H1 (cell line): Measurements from ENCODE around the gene BEAN1. TPM values are rescaled to one million over a fixed set of nuclear protein-coding genes. Genes with fewer than 3 reads are reported as not detected.

Experiments
- CTCF ChIA-PET: fragments of 300-600 bp; sonication (Branson Sonifier 250); formaldehyde crosslinking; loops from one replicate; lab custom pipeline; 2021; ENCODE audit not compliant: partially characterized antibody; lab: Charles Lee
- POLR2A ChIA-PET: fragments of 300-600 bp; sonication (Branson Sonifier 250); formaldehyde crosslinking; loops from one replicate; lab custom pipeline; 2021; ENCODE audit warnings: inconsistent platforms; ENCODE audit not compliant: partially characterized antibody; lab: Charles Lee
- DNase-seq, 2 experiments: peaks; one replicate each; pipeline versions ENCODE4 v3.0.0 to v3.0.0-alpha.2; 2010 to 2022; ENCODE audit warnings: low spot score in 2 of 2, low read depth in 1 of 2, mixed read lengths in 1 of 2
- FAIRE-seq: peaks from 2 replicates; lab custom pipeline; 2011; peaks lifted over from hg19 to GRCh38; lab: Jason Lieb, UNC
- H2AFZ ChIP-seq: 2 replicates; pipeline ENCODE4 v1.8.1; 2012; ENCODE audit warnings: low read length, inconsistent platforms
- H2AK5ac ChIP-seq: 2 replicates; pipeline ENCODE4 v1.6.1; 2013; ENCODE audit warnings: low read depth, low read length
- H2BK120ac ChIP-seq: replicated peaks from 2 replicates; pipeline ENCODE3; 2013; ENCODE audit warnings: low read depth, low read length, inconsistent platforms
- H2BK12ac ChIP-seq: 2 replicates; pipeline ENCODE4 v1.6.1; 2013; ENCODE audit warnings: low read depth, low read length
- H2BK15ac ChIP-seq: 2 replicates; pipeline ENCODE4 v1.6.1; 2013; ENCODE audit warnings: low read length
- H2BK20ac ChIP-seq: 2 replicates; pipeline ENCODE4 v1.6.1; 2013; ENCODE audit warnings: low read length
- H2BK5ac ChIP-seq: 2 replicates; pipeline ENCODE4 v1.6.1; 2013; ENCODE audit warnings: low read depth, low read length
- H3K14ac ChIP-seq: 2 replicates; pipeline ENCODE4 v1.6.1; 2013; ENCODE audit warnings: inconsistent platforms; ENCODE audit not compliant: insufficient read length
- H3K18ac ChIP-seq: 2 replicates; pipeline ENCODE4 v1.6.1; 2013; ENCODE audit warnings: low read length; ENCODE audit errors: extremely low read depth
- H3K23ac ChIP-seq: 2 replicates; pipeline ENCODE4 v1.6.1; 2013; ENCODE audit warnings: inconsistent platforms; ENCODE audit not compliant: insufficient read length
- H3K23me2 ChIP-seq: 2 replicates; pipeline ENCODE4 v1.6.1; 2013; ENCODE audit warnings: low read depth, low read length
- H3K27ac ChIP-seq: 2 replicates; pipeline ENCODE4 v1.6.1; 2011; ENCODE audit warnings: low read depth, low read length, inconsistent platforms
- H3K27me3 ChIP-seq, 4 experiments: replicated peaks in 1 of 4; 1 replicate in 1 of 4; 2 replicates in 3 of 4; pipeline versions ENCODE4 v1.6.1 to v1.8.1; 2011 to 2013; ENCODE audit warnings: low read length in 3 of 4, mild to moderate bottlenecking in 3 of 4, inconsistent platforms in 2 of 4, mixed read lengths in 2 of 4, moderate library complexity in 1 of 4; ENCODE audit not compliant: control insufficient read depth in 3 of 4, insufficient read depth in 3 of 4; ENCODE audit errors: extremely low read depth in 1 of 4
- H3K36me3 ChIP-seq, 4 experiments: 2 replicates each; pipeline versions ENCODE4 v1.6.1 to v1.8.1; 2011 to 2013; ENCODE audit warnings: mild to moderate bottlenecking in 4 of 4, low read length in 3 of 4, moderate library complexity in 2 of 4, control low read depth in 1 of 4, inconsistent platforms in 1 of 4; ENCODE audit not compliant: insufficient read depth in 4 of 4, control insufficient read depth in 2 of 4
- H3K4ac ChIP-seq: replicated peaks from 2 replicates; pipeline ENCODE3; 2013; ENCODE audit warnings: low read length, low read depth, mixed read lengths, inconsistent platforms; ENCODE audit not compliant: insufficient read length
- H3K4me1 ChIP-seq, 4 experiments: replicated peaks in 1 of 4; 1 replicate in 1 of 4; 2 replicates in 3 of 4; pipeline versions ENCODE4 v1.6.1 to v1.8.1; 2011 to 2013; ENCODE audit warnings: low read length in 3 of 4, inconsistent platforms in 2 of 4, mixed read lengths in 1 of 4; ENCODE audit not compliant: insufficient read depth in 4 of 4, control insufficient read depth in 3 of 4
- H3K4me2 ChIP-seq, 2 experiments: 2 replicates each; pipeline versions ENCODE4 v1.6.1 to v1.8.1; 2011 to 2013; ENCODE audit warnings: low read depth in 2 of 2, low read length in 2 of 2, control low read depth in 1 of 2, inconsistent platforms in 1 of 2, mild to moderate bottlenecking in 1 of 2; ENCODE audit not compliant: insufficient read depth in 1 of 2
- H3K4me3 ChIP-seq, 4 experiments: fragments of 200-600, 300-600 bp in 1 of 4; sonication (generic), shearing (Covaris generic), sonication (Bioruptor Twin) in 1 of 4; 2 replicates each; pipeline versions ENCODE4 v1.5.1 to v1.8.1; 2011 to 2016; ENCODE audit warnings: low read length in 4 of 4, low read depth in 3 of 4, control low read depth in 2 of 4, inconsistent platforms in 2 of 4, mild to moderate bottlenecking in 2 of 4, mixed read lengths in 1 of 4, moderate library complexity in 1 of 4; ENCODE audit not compliant: insufficient read depth in 2 of 4; ENCODE audit errors: extremely low read depth in 1 of 4
- H3K56ac ChIP-seq: replicated peaks from 2 replicates; pipeline ENCODE3; 2013; ENCODE audit warnings: low read depth, mild to moderate bottlenecking, mixed read lengths, low read length, inconsistent platforms; ENCODE audit not compliant: insufficient read length
- H3K79me1 ChIP-seq: 2 replicates; pipeline ENCODE4 v1.6.1; 2013; ENCODE audit warnings: low read depth, low read length, control low read depth
- H3K79me2 ChIP-seq, 2 experiments: 2 replicates each; pipeline versions ENCODE4 v1.6.1 to v1.8.1; 2012 to 2013; ENCODE audit warnings: low read length in 2 of 2, mild to moderate bottlenecking in 2 of 2, inconsistent platforms in 1 of 2; ENCODE audit not compliant: insufficient read depth in 2 of 2, control insufficient read depth in 1 of 2
- H3K9ac ChIP-seq, 4 experiments: replicated peaks in 1 of 4; 1 replicate in 1 of 4; 2 replicates in 3 of 4; pipeline versions ENCODE4 v1.6.1 to v1.8.1; 2011 to 2013; ENCODE audit warnings: low read depth in 3 of 4, low read length in 3 of 4, control low read depth in 2 of 4, mild to moderate bottlenecking in 2 of 4, moderate library complexity in 2 of 4, inconsistent platforms in 1 of 4; ENCODE audit errors: extremely low read depth in 1 of 4
- H3K9me3 ChIP-seq, 2 experiments: 2 replicates each; pipeline versions ENCODE4 v1.6.1 to v1.8.1; 2012 to 2013; ENCODE audit warnings: mild to moderate bottlenecking in 2 of 2, moderate library complexity in 2 of 2, control low read depth in 1 of 2, inconsistent platforms in 1 of 2, low read depth in 1 of 2, low read length in 1 of 2, mixed read lengths in 1 of 2; ENCODE audit not compliant: insufficient read depth in 2 of 2
- H4K20me1 ChIP-seq, 2 experiments: replicated peaks in 1 of 2; 2 replicates each; pipeline versions ENCODE3 to v1.8.1; 2011 to 2013; ENCODE audit warnings: inconsistent platforms in 2 of 2, low read length in 2 of 2, mild to moderate bottlenecking in 1 of 2; ENCODE audit not compliant: insufficient read depth in 2 of 2, control insufficient read depth in 1 of 2
- H4K5ac ChIP-seq: 2 replicates; pipeline ENCODE4 v1.6.1; 2013; ENCODE audit warnings: low read length, low read depth, mixed read lengths, inconsistent platforms; ENCODE audit not compliant: insufficient read length
- H4K8ac ChIP-seq: 2 replicates; pipeline ENCODE4 v1.8.0; 2013; ENCODE audit warnings: mild to moderate bottlenecking, moderate library complexity, low read length, inconsistent platforms; ENCODE audit not compliant: insufficient read depth; ENCODE audit errors: extremely low read depth
- H4K91ac ChIP-seq: replicated peaks from 2 replicates; pipeline ENCODE3; 2013; ENCODE audit warnings: low read length, mixed read lengths, inconsistent platforms; ENCODE audit not compliant: insufficient read length
- CREB1 ChIP-seq: IDR thresholded peaks from 2 replicates; pipeline ENCODE4 v1.6.1; 2012; ENCODE audit warnings: inconsistent platforms
- EP300 ChIP-seq, 2 experiments: IDR thresholded peaks; 1 replicate in 1 of 2; 2 replicates in 1 of 2; pipeline ENCODE4 v1.6.1; 2011 to 2012; ENCODE audit warnings: low read depth in 2 of 2, low read length in 2 of 2, mild to moderate bottlenecking in 2 of 2, borderline replicate concordance in 1 of 2, inconsistent platforms in 1 of 2, moderate library complexity in 1 of 2
- EZH2 ChIP-seq: fragments of 200-600 bp; sonication (generic); IDR thresholded peaks from 2 replicates; pipeline ENCODE4 v1.7.1; 2012; ENCODE audit warnings: low read depth, mild to moderate bottlenecking, moderate library complexity, low read length, inconsistent platforms; ENCODE audit not compliant: severe bottlenecking
- GTF2F1 ChIP-seq: IDR thresholded peaks from 2 replicates; pipeline ENCODE4 v1.6.1; 2012; ENCODE audit warnings: low read depth, low read length, improper control_type of control experiment, borderline replicate concordance
- JUND ChIP-seq: IDR thresholded peaks from 2 replicates; pipeline ENCODE4 v1.6.1; 2011; ENCODE audit warnings: mild to moderate bottlenecking, improper control_type of control experiment, low read length
- KDM1A ChIP-seq: fragments of 200-600, 300-600 bp; sonication (generic); IDR thresholded peaks from 2 replicates; pipeline ENCODE4 v1.7.1; 2016; ENCODE audit warnings: mild to moderate bottlenecking, low read length, borderline replicate concordance
- KDM4A ChIP-seq: IDR thresholded peaks from one replicate; pipeline ENCODE4 v1.7.1; 2012; ENCODE audit warnings: low read depth, mild to moderate bottlenecking, moderate library complexity, low read length, inconsistent platforms; ENCODE audit not compliant: severe bottlenecking
- RXRA ChIP-seq: IDR thresholded peaks from 2 replicates; pipeline ENCODE4 v1.6.1; 2011; ENCODE audit warnings: low read depth, mild to moderate bottlenecking, low read length, moderate library complexity; ENCODE audit not compliant: insufficient read depth
- SIRT6 ChIP-seq: IDR thresholded peaks from one replicate; pipeline ENCODE4 v1.7.1; 2012; ENCODE audit warnings: low read length, inconsistent platforms
- TEAD4 ChIP-seq: IDR thresholded peaks from 2 replicates; pipeline ENCODE4 v1.6.1; 2012; ENCODE audit warnings: low read depth, low read length, inconsistent platforms, mixed read lengths
- YY1 ChIP-seq: IDR thresholded peaks from 2 replicates; pipeline ENCODE4 v1.6.1; 2011; ENCODE audit warnings: low read depth, mild to moderate bottlenecking, low read length
- whole genome bisulfite sequencing, 2 experiments: shearing (Covaris generic) in 1 of 2; methylation state at CpG; one replicate each; pipeline versions ENCODE4 v1.1.6 to v1.1.7; 2013 to 2015; ENCODE audit warnings: low lambda C conversion rate in 2 of 2, mixed read lengths in 2 of 2, inconsistent platforms in 1 of 2, low coverage in 1 of 2, missing lambda C conversion rate in 1 of 2; ENCODE audit not compliant: insufficient replicate concordance in 2 of 2, insufficient coverage in 1 of 2, insufficient read length in 1 of 2; ENCODE audit errors: extremely low coverage in 1 of 2, missing lambda C conversion rate in 1 of 2; 5-methylcytosine and 5-hydroxymethylcytosine counted together
- polyA plus RNA-seq, 7 experiments: library from polyadenylated mRNA; depleted of rRNA in 3 of 7; stranded (reverse) in 5 of 7; unstranded in 2 of 7; fragments of >200 nt in 5 of 7; fragments of 200-250 nt in 2 of 7; gene quantifications; 1 replicate in 5 of 7; 2 replicates in 1 of 7; 4 replicates in 1 of 7; pipeline versions ENCODE4 v1.2.1 to v1.2.3, GENCODE V29; 2011 to 2013; ENCODE audit warnings: missing spikeins in 2 of 7, mixed read lengths in 2 of 7
- total RNA-seq: library from RNA; stranded (reverse); fragmentation: NEBNext Ultra II Directional; extraction: Animal tissue kit (Norgen Biotek cat#: 25700); gene quantifications from 2 replicates; pipeline ENCODE4 v1.2.1, GENCODE V29; 2021
- TF ChIP-seq, protein P1 (sequence below): IDR thresholded peaks from 2 replicates; pipeline ENCODE4 v1.6.1; 2012; ENCODE audit warnings: inconsistent platforms

BEAN1 gene
- total and polyA plus RNA-seq, 2 of the 8 experiments (the other 6 are each of a cell fraction or from before 2014, with no cell fraction given) = 0.08 TPM; not detected in 1

- POLR2A ChIA-PET = no interaction called here
- Histone ChIP-seq H3K23ac (no peak overlapping the region), H3K4me2 (no peak overlapping the region), H2BK15ac (no peak overlapping the region), H2BK12ac (no peak overlapping the region), H3K27ac (no peak overlapping the region), H3K9me3 (no peaks in the 10 kb centered on the region), H3K4ac (no peak overlapping the region), H2BK5ac (no peak overlapping the region), H2BK120ac (no peak overlapping the region), H3K79me2 (no peaks in the 10 kb centered on the region), H2AFZ (no peak overlapping the region), H3K4me1 (peaks cover 0 to 9% (median 2%) of the 10 kb centered on the region in 4 experiments; a peak in 4 of 7 replicates), H3K36me3 (no peaks in the 10 kb centered on the region; a peak in 1 of 8 replicates), H3K18ac (no peak overlapping the region), H2BK20ac (no peak overlapping the region), H4K8ac (no peak overlapping the region), H3K23me2 (no peaks in the 10 kb centered on the region; the same call in 1 of the 2 replicates), H3K56ac (no peak overlapping the region), H2AK5ac (no peak overlapping the region), H3K27me3 (peaks cover 0 to 2% (median 0%) of the 10 kb centered on the region in 4 experiments; a peak in 1 of 7 replicates), H4K5ac (no peak overlapping the region), H3K14ac (no peak overlapping the region), H3K79me1 (no peaks in the 10 kb centered on the region), H4K91ac (no peak overlapping the region), H3K9ac (no peak overlapping the region), H4K20me1 (no peaks in the 10 kb centered on the region), H3K4me3 (no peak overlapping the region)
- FAIRE-seq (no peak), DNase-seq (no peak)
- 85% methylated on average over 7 of the region's 7 CpGs; no CpG with 5 or more reads in 1 of the 2 experiments for WGBS, 2 experiments
- CTCF ChIA-PET = interaction anchor here (0.6 to 15.3 kb wide), 16 partner anchors 11 to 155 kb away, joined by 3 to 226 read pairs (median 4); no protein-coding TSS in a partner anchor
- no peak for TF ChIP-seq JUND
- TF ChIP-seq RXRA = no peak
- TF ChIP-seq EZH2 = no peak
- TF ChIP-seq CREB1 = no peak
- no peak for TF ChIP-seq YY1
- TF ChIP-seq GTF2F1 = no peak
- TF ChIP-seq KDM1A = no peak
- no peak for TF ChIP-seq SIRT6
- no peak for TF ChIP-seq EP300 (IDR thresholded peaks at IDR 0.05; ENCODE audit: borderline replicate concordance in 1 of 2, low read depth in 2 of 2, low read length in 2 of 2)
- TF ChIP-seq, protein P1, sequence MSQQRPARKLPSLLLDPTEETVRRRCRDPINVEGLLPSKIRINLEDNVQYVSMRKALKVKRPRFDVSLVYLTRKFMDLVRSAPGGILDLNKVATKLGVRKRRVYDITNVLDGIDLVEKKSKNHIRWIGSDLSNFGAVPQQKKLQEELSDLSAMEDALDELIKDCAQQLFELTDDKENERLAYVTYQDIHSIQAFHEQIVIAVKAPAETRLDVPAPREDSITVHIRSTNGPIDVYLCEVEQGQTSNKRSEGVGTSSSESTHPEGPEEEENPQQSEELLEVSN = no peak
- TF ChIP-seq KDM4A = no peak
- no peak for TF ChIP-seq TEAD4
Measured at GRCh38 chr16:66481943-66482390, 54.9 kb downstream of the BEAN1 start.
